ENCODE data around the gene SS18L1.

GRCh38 chr20:62172666-62173065 is 29.1 kb downstream of the SS18L1 start:
- TF ChIP-seq CTCF (conservative IDR thresholded peaks at IDR 0.05; ENCODE audit: low read length) (no peak), EZH2phosphoT487 (IDR thresholded peaks at IDR 0.05; ENCODE audit: borderline replicate concordance) (no peak)
